CD4-positive, alpha-beta T cell treated with Interleukin-12 subunit alpha and Interleukin-12 subunit beta, for 1 hour (primary cell): ENCODE results near the gene SS18L1.
"Not testable (repeated sequence)": the region's sequence is repeated elsewhere in the genome, so short reads cannot be mapped to it uniquely, and the experiment has no call there.

Experiments
- DNase-seq: peaks from one replicate; pipeline ENCODE4 v3.0.0-alpha.2; 2020

The SS18L1 gene

GRCh38 chr20:62138912-62139311, 4.7 kb upstream of the SS18L1 start:
- DNase-seq = no peak

GRCh38 chr20:62139636-62140035, 3.9 kb upstream of the SS18L1 start:
- DNase-seq = no peak

GRCh38 chr20:62141043-62141396, 2.5 kb upstream of the SS18L1 start:
- DNase-seq = no peak

- peak; percentile 37 for DNase-seq
Observed at GRCh38 chr20:62141397-62142251, 1.9 kb upstream of the SS18L1 start.

GRCh38 chr20:62142252-62143080, 1.1 kb upstream of the SS18L1 start:
- no peak for DNase-seq

- peak; percentile 55 for DNase-seq
Observed at GRCh38 chr20:62143957-62144825, 622 bp downstream of the SS18L1 start.

- DNase-seq = no peak
Observed at GRCh38 chr20:62145688-62146018, 2.1 kb downstream of the SS18L1 start.

- no peak for DNase-seq
Observed at GRCh38 chr20:62146019-62146755, 2.6 kb downstream of the SS18L1 start.

GRCh38 chr20:62147125-62147524, 3.6 kb downstream of the SS18L1 start:
- DNase-seq = no peak

GRCh38 chr20:62147528-62147927, 4.0 kb downstream of the SS18L1 start:
- no peak for DNase-seq

- DNase-seq = not testable (repeated sequence)
Observed at GRCh38 chr20:62148383-62148782, 4.8 kb downstream of the SS18L1 start.

- no peak for DNase-seq
Observed at GRCh38 chr20:62148908-62149314, 5.3 kb downstream of the SS18L1 start.

GRCh38 chr20:62149532-62150309, 6.2 kb downstream of the SS18L1 start:
- no peak for DNase-seq

GRCh38 chr20:62150310-62150575, 6.7 kb downstream of the SS18L1 start:
- DNase-seq = no peak

GRCh38 chr20:62151225-62151624, 7.7 kb downstream of the SS18L1 start:
- no peak for DNase-seq

GRCh38 chr20:62151835-62152364, 8.3 kb downstream of the SS18L1 start:
- no peak for DNase-seq

GRCh38 chr20:62155428-62156253, 12.1 kb downstream of the SS18L1 start:
- no peak for DNase-seq

- DNase-seq = no peak
Observed at GRCh38 chr20:62156254-62156556, 12.6 kb downstream of the SS18L1 start.

- peak; percentile 76 for DNase-seq
Observed at GRCh38 chr20:62156592-62157386, 13.2 kb downstream of the SS18L1 start.
